ENCODE measurements around the gene SPC25. TPM values are rescaled to one million over a fixed set of nuclear protein-coding genes. Genes with fewer than 3 reads are reported as not detected.

SPC25 gene
- total RNA-seq, 1 experiment from 2014 or later = 31.5 TPM

- Histone ChIP-seq H3K79me2 (ENCODE audit: insufficient read depth, low read length) (no peaks in the 10 kb centered on the region), H2BK15ac (ENCODE audit: low read depth, low read length) (no peak overlapping the region), H3K79me1 (ENCODE audit: insufficient read depth, low read depth, low read length, poor library complexity, severe bottlenecking) (no peaks in the 10 kb centered on the region), H3K18ac (ENCODE audit: insufficient read length, low read depth, low read length) (no peak overlapping the region), H3K9ac (ENCODE audit: extremely low read depth, insufficient read length, low read length) (no peak overlapping the region), H3T11ph (ENCODE audit: low read length) (no peak overlapping the region), H3K4me2 (ENCODE audit: insufficient read depth, insufficient read length, low read length) (no peak overlapping the region), H4K8ac (replicated peaks; ENCODE audit: insufficient read length, low read depth, low read length) (no peak overlapping the region), H4K5ac (ENCODE audit: insufficient read length, low read depth, low read length) (no peak overlapping the region), H3K27me3 (ENCODE audit: insufficient read depth, low read length) (no peaks in the 10 kb centered on the region), H3K4ac (ENCODE audit: low read depth, low read length) (no peak overlapping the region), H3K27ac (ENCODE audit: insufficient read length, low read depth, low read length) (no peak overlapping the region), H3K23ac (ENCODE audit: insufficient read length, low read depth, low read length) (no peak overlapping the region), H2AFZ (ENCODE audit: low read length) (no peak overlapping the region), H3K9me3 (ENCODE audit: control insufficient read depth, low read depth, low read length) (no peaks in the 10 kb centered on the region), H3K56ac (ENCODE audit: insufficient read length, low read depth, low read length) (no peak overlapping the region), H3K14ac (ENCODE audit: insufficient read depth, low read length) (no peak overlapping the region), H2AK5ac (ENCODE audit: insufficient read length, low read length) (no peak overlapping the region), H2BK20ac (ENCODE audit: low read depth, low read length, poor library complexity, severe bottlenecking) (no peak overlapping the region), H2BK12ac (ENCODE audit: insufficient read length, low read depth, low read length) (no peak overlapping the region), H3K23me2 (ENCODE audit: insufficient read length, low read depth, low read length, poor library complexity, severe bottlenecking) (no peaks in the 10 kb centered on the region), H2BK5ac (ENCODE audit: insufficient read length, low read length) (no peak overlapping the region), H3K4me1 (ENCODE audit: insufficient read depth, low read length) (no peaks in the 10 kb centered on the region), H4K91ac (ENCODE audit: insufficient read length, low read depth, low read length) (no peak overlapping the region), H2BK120ac (ENCODE audit: low read depth, low read length, poor library complexity, severe bottlenecking) (no peak overlapping the region), H4K20me1 (ENCODE audit: control insufficient read depth, insufficient read depth, insufficient read length) (no peaks in the 10 kb centered on the region)
- WGBS (ENCODE audit: extremely low coverage, insufficient read length, low lambda C conversion rate) = no CpG with 5 or more reads among the region's 1 CpG
- Mint-ChIP-seq H3K9me3 (no peaks in the 10 kb centered on the region), H3K27ac (no peak overlapping the region), H3K4me3 (no peak overlapping the region), H3K27me3 (ENCODE audit: low read depth) (no peaks in the 10 kb centered on the region; the same call in 1 of the 2 replicates), H3K36me3 (ENCODE audit: insufficient read depth in 1 of 3, low read depth in 3 of 3) (no peaks in the 10 kb centered on the region), H3K4me1 (peaks cover 0 to 5% of the 10 kb centered on the region in 2 experiments; a peak in 1 of 4 replicates)
- DNase-seq = no peak
- TF ChIP-seq CTCF (conservative IDR thresholded peaks at IDR 0.05) = no peak
These were observed 68.2 kb downstream of the SPC25 start for GRCh38 chr2:168821992-168822391.

All from H9 (cell line).